ENCODE measurements around the gene OPRPN. TPM values are rescaled to one million over a fixed set of nuclear protein-coding genes. Genes with fewer than 3 reads are reported as not detected.

Gene OPRPN
- total RNA-seq (2021; fragmentation: NEBNext Ultra II Directional; extraction: Animal tissue kit (Norgen Biotek cat#: 25700)) (not detected in 2 replicates), polyA plus RNA-seq (2011; rRNA removed) (not detected in 2 replicates), polyA minus RNA-seq (2011; rRNA and poly(A)+ RNA removed) (not detected in 2 replicates)
- polyA plus RNA-seq (2011; cell fraction: cytosol; rRNA removed) = not detected
- polyA plus RNA-seq (2011; cell fraction: nucleus; rRNA removed) = not detected
- not detected in 4 replicates for polyA plus RNA-seq (2012, experiment 1 of 2)
- polyA plus RNA-seq (2012, experiment 2 of 2) = not detected
- not detected for polyA plus RNA-seq (2013, experiment 1 of 2)
- polyA plus RNA-seq (2013, experiment 2 of 2) = not detected
- polyA minus RNA-seq (2011; cell fraction: cytosol; rRNA and poly(A)+ RNA removed) = not detected
- polyA minus RNA-seq (2011; cell fraction: nucleus; rRNA and poly(A)+ RNA removed) = not detected
- long read RNA-seq, experiment 1 = 0 reads
- long read RNA-seq, experiment 2 = 0 reads

GRCh38 chr4:70397580-70397979 lies at the start of gene OPRPN:
Gene OPRPN, plus strand, starts transcription at chr4:70397940. Its CDS starts 1,346 bp downstream, at chr4:70399286.
- no peak within 1 kb of the TSS for H3K4me3 ChIP-seq (ENCODE audit: extremely low read depth in 1 of 4, insufficient read depth in 2 of 4, low read depth in 3 of 4, low read length in 4 of 4)
- H3K56ac ChIP-seq (replicated peaks; ENCODE audit: insufficient read length, low read depth, low read length) = no peak within 1 kb of the TSS
- H2BK20ac ChIP-seq (ENCODE audit: low read length) = no peak within 1 kb of the TSS
- no peak within 1 kb of the TSS for H2BK5ac ChIP-seq (ENCODE audit: low read depth, low read length)
- H2AK5ac ChIP-seq (ENCODE audit: low read depth, low read length) = no peak within 1 kb of the TSS
- no peaks in the 10 kb centered on the region for H3K36me3 ChIP-seq (ENCODE audit: control insufficient read depth in 2 of 4, insufficient read depth in 4 of 4, low read length in 3 of 4)
- H3K9ac ChIP-seq (replicated peaks in 1 of 4; ENCODE audit: extremely low read depth in 1 of 4, low read depth in 3 of 4, low read length in 3 of 4) = no peak within 1 kb of the TSS
- no peaks in the 10 kb centered on the region for H3K79me2 ChIP-seq (ENCODE audit: control insufficient read depth in 1 of 2, insufficient read depth in 2 of 2, low read length in 2 of 2)
- H2BK15ac ChIP-seq (ENCODE audit: low read length) = no peak within 1 kb of the TSS
- no peak within 1 kb of the TSS for H4K5ac ChIP-seq (ENCODE audit: insufficient read length, low read depth, low read length)
- no peak within 1 kb of the TSS for H3K27ac ChIP-seq (ENCODE audit: low read depth, low read length)
- no peak within 1 kb of the TSS for H4K91ac ChIP-seq (replicated peaks; ENCODE audit: insufficient read length, low read length)
- H4K20me1 ChIP-seq (replicated peaks in 1 of 2; ENCODE audit: control insufficient read depth in 1 of 2, insufficient read depth in 2 of 2, low read length in 2 of 2) = no peaks in the 10 kb centered on the region
- no peak within 1 kb of the TSS for H4K8ac ChIP-seq (ENCODE audit: extremely low read depth, insufficient read depth, low read length)
- POLR2A ChIA-PET (ENCODE audit: partially characterized antibody) = no interaction called here
- no peak within 1 kb of the TSS for H3K18ac ChIP-seq (ENCODE audit: extremely low read depth, low read length)
- H3K14ac ChIP-seq (ENCODE audit: insufficient read length) = no peak within 1 kb of the TSS
- H3K23ac ChIP-seq (ENCODE audit: insufficient read length) = no peak within 1 kb of the TSS
- H3K4me1 ChIP-seq (replicated peaks in 1 of 4; ENCODE audit: control insufficient read depth in 3 of 4, insufficient read depth in 4 of 4, low read length in 3 of 4) = no peaks in the 10 kb centered on the region
- H3K4ac ChIP-seq (replicated peaks; ENCODE audit: insufficient read length, low read depth, low read length) = no peak within 1 kb of the TSS
- H2AFZ ChIP-seq (ENCODE audit: low read length) = no peak within 1 kb of the TSS
- CTCF ChIA-PET (ENCODE audit: partially characterized antibody) = no interaction called here
- DNase-seq (ENCODE audit: low read depth in 1 of 2, low spot score in 2 of 2) (no peak), FAIRE-seq (no peak)
- no peak within 1 kb of the TSS for H3K4me2 ChIP-seq (ENCODE audit: insufficient read depth in 1 of 2, low read depth in 2 of 2, low read length in 2 of 2)
- no peaks in the 10 kb centered on the region for H3K23me2 ChIP-seq (ENCODE audit: low read depth, low read length)
- no peaks in the 10 kb centered on the region for H3K27me3 ChIP-seq (replicated peaks in 1 of 4; ENCODE audit: control insufficient read depth in 3 of 4, extremely low read depth in 1 of 4, insufficient read depth in 3 of 4, low read length in 3 of 4)
- no peak within 1 kb of the TSS for H2BK12ac ChIP-seq (ENCODE audit: low read depth, low read length)
- no peak within 1 kb of the TSS for H2BK120ac ChIP-seq (replicated peaks; ENCODE audit: low read depth, low read length)
- H3K9me3 ChIP-seq (ENCODE audit: insufficient read depth in 2 of 2, low read depth in 1 of 2, low read length in 1 of 2) = no peaks in the 10 kb centered on the region
- H3K79me1 ChIP-seq (ENCODE audit: low read depth, low read length) = no peaks in the 10 kb centered on the region
- TF ChIP-seq NANOG (IDR thresholded peaks at IDR 0.05; ENCODE audit: insufficient read depth, low read depth, low read length, poor library complexity, severe bottlenecking) (no peak), CHD2 (IDR thresholded peaks at IDR 0.05; ENCODE audit: low read length) (no peak), SIX5 (IDR thresholded peaks at IDR 0.05; ENCODE audit: low read depth, low read length) (no peak), SP1 (IDR thresholded peaks at IDR 0.05; ENCODE audit: low read depth, low read length) (no peak), CTBP2 (IDR thresholded peaks at IDR 0.05; ENCODE audit: borderline replicate concordance, insufficient read depth, insufficient read length, low read length) (no peak), JUN (IDR thresholded peaks at IDR 0.05; ENCODE audit: low read depth, low read length) (no peak)
